Measurements from ENCODE around the gene CPNE5.

CPNE5 gene

DNA sequence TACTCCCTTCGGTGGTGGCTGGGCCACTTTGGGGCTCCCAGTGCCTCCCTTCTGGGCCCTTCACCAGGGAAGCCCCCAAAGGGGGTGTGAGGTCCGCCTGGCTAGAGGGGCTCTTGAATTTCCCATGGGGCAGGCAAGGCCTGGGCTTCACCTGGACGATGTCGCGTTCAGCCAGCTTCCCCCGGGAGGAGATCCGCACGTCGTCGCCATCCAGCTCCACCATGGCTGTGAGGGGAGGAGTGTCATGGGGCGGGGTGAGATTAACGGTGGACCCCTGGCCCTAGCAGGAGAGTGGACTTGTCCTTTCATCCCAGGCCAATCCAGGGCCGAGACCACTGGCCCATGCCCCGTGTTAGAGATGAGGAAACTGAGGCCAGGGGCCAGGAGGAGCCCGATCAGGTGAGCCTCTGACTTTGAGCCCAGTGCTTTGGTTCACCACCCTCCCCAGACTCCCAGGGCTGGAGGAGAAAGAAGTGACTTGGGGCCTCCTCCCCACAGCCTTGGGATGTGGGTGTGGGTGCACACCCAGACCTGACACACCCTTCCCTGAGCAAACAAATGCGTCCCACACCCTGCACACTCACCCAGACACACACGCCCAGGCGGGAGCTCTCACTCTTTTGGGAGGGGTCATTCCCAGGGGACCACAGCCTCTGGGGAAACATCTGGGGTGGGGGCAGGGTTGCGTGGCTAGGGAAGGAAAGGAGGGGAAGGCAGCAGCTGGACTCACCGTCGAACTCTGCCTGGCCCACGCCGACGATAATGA, 95.5 kb downstream of the CPNE5 start:
- no peak for DNase-seq (ENCODE audit: low spot score)

DNA sequence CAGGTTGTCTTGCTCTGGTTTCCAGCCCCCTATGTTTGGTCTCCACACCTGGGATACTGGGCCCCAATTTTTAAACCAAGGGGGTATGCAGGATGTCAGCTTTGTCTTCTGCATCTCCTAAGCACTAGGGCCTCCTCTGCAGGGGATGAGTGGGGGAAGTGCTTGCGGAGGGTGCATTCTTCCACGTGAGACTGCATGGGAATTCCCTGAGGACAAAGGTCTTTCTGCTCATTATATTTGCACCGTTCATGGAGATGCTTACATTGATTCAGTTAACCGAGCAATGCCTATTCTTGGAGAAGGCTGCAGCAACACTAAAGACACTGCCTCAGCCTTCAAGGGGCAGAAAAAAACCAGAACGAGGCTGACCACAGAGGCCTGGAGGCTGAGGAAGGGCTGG, 96.2 kb downstream of the CPNE5 start:
- DNase-seq (ENCODE audit: low spot score), result no peak

DNA sequence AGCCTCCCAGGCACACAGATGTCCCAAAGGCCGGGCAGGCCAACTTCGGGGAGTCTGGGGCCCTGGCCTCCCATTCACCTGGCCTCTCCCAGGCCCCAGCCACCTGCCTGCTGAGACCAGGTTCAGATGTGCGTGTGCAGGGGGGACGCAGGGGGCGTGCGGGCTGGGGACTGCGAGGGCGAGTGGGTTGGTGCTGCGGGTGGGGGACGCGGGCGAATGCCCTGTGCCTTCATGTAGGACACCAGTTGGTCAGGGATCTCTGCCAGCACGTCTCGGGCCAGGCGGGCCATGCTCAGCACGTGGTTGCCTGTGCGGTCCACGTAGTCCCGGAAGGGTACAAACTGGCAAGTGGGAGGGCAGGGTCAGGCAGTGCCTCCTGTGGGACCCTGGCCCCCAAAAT, 97.1 kb downstream of the CPNE5 start:
- no peak for DNase-seq (ENCODE audit: low spot score)

DNA sequence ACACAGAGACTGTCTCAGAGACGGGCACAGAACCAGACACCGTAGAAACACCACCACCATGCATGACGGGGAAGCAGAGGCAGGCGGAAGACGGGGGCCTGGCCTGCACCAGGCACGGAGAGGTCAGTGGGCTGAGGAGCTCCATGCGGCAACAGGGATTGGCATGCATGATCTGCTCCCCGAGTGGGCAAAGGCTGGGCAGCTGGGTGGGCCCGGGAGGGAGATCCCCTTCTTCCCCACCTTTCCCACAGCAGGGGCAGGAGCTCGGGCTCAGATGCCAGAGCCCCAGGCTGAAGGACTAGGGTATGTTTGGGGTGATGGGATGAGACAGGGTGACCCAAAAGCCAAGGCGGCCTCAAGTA, 98.4 kb downstream of the CPNE5 start:
- DNase-seq (ENCODE audit: low spot score), result no peak

DNA sequence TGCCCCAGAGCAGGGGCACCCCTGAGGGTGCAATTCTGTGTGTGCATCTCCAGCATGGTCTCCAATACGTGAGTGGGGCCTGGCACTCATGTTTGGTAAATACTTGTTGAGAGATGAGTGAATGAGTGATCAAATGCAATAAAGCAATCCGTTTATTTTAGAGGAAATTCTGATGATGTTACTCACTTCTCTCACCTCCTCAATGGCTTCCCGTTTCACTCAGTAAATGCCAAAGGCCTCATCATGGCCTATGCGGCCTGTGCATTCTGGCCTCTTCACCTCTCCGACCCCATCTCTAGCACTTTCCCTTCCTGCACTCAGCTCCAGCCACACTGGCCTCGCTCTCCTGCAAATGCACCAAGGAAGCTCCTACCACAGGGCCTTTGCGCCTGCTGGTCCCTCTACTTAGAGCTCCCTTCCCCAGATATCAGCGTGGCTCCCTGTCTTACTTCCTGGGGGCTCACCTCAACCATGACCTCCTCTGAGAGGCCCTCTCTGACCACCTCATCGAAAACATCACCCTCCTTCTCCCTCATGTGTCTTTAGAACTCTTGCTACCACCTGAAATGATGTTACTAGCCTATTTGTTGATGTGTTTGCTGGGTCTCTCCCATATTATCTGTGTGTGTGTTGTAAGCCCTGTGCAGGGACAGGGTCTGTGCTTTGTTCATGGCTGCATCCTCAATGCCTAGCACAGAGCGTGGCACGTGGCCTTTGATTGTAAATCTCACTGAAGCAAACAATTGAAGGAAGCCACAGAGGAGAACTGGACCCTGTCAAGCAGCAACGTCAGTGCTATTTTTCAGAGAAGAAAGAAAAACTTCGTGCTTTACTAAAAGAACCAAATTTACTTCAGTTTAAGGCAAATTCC, 99.1 kb downstream of the CPNE5 start:
- no peak for DNase-seq (ENCODE audit: low spot score)

DNA sequence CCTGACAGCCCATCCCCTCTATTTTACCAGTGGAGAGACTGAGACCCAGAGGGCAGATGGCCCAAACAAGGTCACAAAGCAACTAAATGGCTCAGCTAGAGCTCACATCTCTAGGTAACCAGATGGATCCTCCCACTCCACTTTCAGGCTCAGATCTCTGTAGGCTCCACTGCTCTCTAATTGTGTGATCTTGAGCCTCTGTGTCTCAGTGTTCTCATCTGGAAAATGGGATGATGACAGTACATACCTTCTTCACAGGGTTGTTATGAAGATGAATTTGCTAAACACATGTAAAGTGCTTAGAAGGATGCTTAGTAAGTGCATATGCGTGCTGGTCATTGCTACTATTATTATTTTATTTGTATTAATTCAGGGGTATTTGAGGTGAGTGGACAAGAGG, 101.1 kb downstream of the CPNE5 start:
- DNase-seq (ENCODE audit: low spot score), result no peak

DNA sequence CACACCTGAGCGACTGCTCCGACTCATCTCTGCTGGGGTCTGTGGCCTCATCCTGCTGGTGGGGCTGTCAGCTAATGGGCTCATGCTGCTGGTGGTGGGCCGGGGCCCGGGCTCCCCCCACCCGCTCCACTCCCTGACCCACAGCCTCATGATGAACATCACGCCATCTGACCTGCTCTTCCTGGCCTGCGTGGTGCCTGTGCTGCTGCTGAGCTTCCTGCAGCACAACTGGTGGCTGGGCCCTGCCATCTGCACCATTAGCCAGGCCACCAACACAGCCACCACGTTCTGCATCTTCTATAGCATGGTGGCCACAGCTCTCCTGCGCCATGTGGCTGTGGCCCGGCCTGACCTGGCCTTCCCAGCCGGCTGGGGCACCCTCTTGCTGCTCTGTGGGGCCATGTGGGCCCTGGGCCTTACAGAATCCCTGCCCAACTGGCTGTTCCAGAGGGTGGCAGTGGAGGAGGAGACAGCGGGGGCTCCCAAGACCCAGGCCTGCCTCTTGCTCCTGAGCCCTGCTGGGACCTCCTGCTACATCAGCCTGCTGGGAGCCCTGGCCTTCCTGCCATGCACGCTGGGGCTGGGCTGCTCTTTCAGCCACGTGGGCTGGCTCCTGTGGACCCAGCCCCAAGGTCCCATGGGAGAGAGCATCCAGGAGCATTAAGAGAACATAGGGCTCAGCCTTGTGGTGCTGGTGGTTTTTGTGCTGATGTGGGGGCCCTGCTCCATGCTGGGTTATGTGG, 102.0 kb downstream of the CPNE5 start:
- DNase-seq (ENCODE audit: low spot score), result no peak

DNA sequence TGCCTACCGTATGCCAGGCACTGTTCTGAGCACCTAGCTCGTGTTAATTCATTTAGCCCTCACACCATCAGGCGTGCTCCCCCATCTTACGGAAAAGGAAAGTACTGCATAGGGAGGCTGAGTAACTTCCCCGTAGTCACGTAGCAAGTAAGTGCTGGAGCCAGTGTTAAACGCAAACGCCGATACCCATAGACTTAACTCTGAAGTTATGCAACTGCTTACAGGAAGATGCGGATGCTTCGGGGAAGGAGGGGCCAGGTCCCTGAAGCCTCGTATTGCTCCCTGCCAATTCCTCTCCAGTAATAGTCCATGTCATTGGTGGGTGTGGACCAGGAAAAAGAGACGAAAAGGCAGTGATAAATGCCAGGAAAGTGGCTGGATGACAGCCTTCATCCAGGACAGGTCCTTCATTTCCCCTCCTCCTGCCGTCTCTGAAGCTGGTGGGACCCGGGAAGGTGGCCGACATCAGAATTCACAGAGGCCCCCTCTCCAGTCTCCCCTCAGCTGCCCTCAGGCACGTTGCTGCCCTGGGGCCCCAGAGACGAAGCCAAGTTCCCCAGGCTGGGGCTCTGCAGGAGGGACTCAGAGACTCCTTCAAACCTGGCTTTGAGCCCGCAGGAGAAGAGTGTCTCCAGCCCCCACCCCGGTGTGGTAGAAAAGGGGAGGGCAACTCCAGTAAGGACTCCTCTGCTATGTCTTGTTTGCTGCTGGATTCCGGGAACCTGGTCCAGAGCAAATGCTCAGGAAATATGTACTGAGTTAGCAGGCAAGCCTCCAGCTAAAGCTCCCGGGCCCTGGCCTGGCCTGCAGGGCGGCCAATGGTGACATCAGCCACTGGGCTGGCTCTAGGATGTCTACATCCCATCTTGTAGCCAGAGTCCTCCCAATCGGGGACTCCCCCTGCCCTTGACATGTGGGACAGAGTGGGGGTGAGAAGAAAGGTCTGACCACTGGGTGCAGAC, 103.9 kb downstream of the CPNE5 start:
- peak; percentile 18 for DNase-seq (ENCODE audit: low spot score)

DNA sequence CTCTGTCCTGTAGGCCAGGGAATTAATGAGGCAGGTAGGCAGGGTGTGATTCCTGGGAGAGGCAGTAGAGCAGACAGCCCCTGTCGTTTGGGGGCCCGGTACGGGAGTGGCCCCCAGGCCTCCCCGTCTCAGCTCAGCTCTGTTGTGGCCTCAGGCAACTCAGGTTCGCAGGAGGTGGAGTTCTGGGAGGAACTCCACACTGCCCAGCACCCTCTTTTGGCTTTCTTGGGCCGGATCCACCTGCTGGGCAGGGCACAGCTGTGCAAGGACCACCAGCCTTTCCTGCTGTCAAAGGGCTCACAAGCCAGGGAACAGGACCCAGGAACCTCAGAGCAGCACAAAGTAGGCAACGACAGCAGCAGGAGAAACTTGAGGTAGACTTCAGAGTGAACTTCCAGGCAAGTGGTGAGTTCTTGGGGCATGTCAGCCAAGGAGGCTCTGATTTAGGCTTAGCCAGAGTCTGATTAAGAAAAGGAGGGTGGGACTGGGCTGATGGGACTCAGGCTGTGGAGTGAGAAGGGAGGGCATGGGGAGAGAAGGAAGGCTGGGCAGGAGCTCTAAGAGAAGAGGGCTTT, 104.7 kb downstream of the CPNE5 start:
- DNase-seq (ENCODE audit: low spot score), result no peak

DNA sequence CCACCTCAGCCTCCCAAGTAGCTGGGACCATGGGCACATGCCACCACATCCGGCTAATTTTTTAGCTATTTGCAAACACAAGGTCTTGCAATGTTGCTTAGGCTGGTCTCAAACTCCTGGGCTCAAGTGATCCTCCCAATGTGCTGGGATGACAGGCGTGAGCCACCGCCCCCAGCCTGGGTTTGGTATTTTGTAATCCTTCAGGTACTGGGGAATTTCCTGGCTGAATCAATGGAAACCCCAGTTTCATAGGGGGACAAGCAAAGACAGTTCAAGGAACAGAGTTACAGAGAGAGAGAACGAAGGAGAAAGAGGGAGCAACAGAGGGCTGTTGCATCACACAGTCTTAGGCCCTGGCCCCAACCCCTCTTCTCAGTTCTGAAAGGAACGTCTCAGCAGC, 105.9 kb downstream of the CPNE5 start:
- DNase-seq (ENCODE audit: low spot score), result no peak

DNA sequence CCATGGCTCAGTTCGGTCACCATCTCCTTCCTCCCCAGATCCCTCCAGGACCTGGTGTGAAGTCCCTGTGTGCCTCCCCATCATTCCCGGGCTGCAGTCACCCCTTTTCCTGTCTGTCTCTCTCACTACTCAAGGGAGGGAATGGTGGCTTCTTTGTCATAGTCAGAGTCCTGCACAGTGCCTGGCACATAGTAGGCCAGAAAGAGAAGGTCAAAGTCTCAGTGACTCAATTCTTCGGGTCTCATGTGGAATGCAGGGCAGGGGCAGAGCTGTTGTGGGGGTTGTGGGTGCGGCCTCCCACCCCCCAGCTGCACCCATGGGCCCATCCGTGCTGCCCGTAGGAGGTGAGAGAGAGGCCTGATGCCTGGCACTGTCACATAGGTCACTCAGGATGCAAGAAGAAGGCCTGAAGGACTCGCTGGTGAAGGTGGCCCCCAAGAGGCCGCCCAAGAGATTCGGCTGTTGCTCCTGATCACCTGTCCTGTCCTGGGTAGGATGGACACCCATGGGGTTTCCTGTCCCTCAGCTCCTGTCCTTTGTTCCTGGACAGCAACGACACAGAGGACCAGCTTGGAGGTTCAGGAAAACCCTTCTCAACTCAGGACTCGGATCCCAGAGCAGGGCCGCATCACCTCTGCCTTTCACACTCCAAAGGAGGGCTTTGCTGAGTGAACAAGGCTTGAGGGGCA, 107.5 kb downstream of the CPNE5 start:
- no peak for DNase-seq (ENCODE audit: low spot score)

DNA sequence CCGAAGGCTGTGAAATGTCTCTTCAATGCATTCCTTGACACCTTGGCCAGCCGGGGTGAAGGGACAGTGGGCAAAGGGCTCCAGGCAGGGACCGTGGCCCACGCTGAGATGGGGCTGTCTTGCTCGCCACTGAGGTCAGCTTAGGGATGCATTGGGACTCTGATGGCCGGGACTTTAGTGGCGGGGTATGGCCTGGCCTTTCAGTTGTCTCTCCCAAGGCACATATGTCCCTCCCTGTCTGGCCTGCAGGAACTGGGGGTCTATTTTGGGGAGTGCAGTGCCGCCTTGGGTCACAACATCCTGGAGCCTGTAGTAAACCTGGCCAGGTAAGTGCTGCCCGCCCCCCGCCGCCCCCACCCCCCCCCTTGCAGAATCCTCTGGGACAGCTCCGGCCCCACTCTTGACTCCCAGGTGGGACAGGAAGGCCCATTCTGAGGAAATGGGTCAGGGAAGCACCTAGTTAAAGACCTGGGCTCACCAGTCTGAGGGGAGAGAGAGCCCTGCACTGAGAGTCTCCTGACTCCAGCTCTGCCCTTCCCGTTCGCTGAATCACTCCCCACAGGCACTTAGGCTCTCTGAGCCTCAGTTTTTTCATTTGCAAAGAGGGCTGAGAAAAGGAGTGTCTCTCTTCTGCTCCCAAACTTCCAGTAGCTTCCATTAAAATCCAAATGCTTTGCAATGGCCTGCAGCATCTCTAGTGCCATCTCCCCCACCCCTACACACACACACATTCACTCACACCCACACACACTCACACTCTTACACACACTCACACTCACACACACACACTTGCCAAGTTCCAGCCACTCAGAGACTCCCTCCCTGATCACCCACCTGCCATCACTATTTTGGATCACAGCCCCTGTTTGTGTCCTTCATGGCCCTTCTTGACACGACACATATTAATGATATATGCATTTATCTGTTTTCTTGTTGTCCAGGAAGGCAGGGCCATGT, 108.5 kb downstream of the CPNE5 start:
- no peak for DNase-seq (ENCODE audit: low spot score)

DNA sequence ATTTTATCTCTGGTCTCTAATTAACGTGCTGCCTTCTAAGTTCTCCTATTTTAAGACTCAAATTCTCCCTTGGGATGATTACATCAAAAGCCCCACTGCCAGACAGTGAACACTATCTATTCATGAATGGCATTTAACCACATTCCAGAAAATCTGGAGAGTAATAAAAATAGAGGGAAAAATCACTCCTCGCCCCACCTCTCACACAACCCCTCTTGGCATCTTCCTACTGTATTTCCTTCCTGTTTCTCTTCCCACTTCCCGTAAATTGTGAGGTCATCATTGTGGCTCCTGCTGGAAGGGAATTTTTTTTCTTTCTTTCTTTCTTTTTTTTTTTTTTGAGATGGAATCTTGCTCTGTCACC, 110.1 kb downstream of the CPNE5 start:
- no peak for DNase-seq (ENCODE audit: low spot score)

DNA sequence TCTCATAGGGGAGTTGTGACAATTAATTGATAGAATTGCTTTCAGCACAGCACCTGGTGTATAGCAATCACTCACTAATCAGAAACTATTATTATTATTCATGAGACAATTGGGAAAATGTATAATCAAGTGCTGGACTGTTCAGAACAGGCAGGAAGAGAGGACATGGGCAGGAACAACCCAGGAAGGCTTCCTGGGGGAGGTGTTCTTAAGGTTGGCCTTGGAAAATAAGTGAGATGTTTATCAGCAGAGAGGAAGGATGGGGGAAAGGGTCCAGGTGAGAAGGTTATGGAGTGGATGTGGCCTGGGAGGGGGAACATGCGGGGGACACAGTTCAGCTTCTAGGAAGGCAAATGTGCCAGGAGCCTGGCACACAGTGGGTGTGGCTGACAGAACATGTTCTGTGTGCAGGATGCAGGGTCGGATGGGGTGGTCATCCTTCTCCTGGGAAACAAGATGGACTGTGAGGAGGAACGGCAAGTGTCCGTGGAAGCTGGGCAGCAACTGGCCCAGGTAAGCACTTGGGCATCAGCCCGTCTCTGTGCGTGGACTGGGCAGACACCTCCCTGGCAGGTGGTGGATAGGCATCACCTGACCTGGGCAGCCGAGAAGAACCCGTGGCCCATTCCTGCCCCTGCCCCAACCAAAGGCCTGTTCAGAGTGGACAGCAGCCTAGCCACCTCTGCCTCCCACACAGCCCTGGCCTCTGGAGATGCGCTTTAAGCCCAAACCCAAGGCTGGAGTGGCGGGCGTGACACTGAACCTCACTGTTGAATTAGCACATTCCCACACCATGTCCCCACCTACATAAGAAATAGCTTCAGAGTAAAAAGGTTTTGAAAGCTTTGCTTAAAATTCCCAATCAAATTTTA, 110.7 kb downstream of the CPNE5 start:
- DNase-seq (ENCODE audit: low spot score), result no peak

DNA sequence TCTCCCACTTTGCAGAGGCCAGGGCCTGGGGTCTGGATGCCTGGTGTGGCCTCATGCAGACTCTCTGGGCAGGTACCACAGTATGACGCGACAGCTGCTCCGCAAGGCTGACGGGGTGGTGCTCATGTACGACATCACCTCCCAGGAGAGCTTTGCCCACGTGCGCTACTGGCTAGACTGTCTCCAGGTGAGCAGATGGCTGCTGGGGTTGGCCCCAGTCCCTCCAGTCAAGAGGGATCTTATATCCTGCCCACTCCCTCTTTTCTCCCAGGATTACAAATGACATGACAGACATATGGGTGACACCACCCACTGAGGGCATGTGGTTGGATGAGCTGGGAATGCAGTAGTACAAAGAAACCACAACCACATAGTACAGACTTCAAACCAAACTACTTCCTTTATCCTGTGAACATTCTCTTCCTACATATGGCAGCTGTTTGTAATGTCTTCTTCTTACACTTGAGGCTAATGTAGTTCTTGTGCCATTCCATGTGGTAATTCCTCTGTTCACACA, 111.7 kb downstream of the CPNE5 start:
- no peak for DNase-seq (ENCODE audit: low spot score)

DNA sequence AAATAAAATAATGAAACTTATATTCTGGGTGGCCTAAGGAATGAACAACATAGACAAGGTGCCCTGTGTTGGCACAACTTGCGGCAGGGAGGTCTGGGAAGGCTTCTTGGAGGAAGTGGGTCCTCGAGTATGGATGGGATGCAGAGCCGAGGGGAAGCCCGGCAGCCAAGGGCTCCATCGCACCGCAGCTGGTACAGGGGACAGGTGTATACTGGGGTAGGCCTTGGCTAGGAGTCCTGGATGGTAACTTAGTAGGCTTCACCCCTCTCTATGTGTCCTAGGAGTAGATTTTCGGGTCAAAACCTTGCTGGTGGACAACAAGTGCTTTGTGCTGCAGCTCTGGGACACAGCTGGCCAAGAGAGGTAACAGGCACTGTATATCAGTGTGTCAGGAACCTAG, 113.7 kb downstream of the CPNE5 start:
- DNase-seq (ENCODE audit: low spot score), result no peak

DNA sequence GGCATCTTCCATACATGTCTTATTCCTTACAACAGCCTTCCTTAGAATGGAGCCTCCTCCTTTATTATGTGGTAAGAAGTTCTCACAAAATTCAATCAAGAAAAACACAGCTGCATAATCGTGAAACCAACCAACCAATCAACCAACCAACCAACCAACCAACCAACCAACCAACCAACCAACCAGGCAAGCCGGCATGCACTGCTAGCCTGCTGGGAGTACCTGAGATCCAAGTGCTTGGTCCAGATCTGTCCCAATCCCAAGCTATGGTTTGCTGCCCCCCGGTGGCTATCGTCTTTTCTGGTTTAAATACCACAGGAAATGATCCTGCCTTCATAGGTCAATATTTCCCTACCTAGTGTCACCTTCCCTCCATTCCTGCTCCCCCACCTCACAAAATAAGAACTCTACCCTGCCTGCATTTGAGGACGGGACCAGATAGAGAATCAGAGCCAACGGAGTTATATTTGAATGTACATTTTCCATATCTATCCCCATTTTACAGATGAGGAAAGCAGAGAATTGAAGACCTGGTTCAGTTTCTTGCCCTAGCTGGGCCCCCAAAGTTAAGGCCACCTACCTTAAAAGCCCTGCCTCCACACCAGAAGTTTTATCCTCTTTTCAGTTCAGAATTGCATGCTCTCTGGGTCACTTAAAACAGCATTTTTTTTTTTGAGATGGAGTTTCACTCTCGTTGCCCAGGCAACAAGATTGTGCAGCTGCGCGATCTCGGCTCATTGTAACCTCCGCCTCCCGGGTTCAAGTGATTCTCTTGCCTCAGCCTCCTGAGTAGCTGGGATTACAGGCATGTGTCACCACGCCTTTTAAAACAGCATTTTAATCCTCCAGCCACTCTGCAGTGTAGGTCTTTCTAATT, 114.5 kb downstream of the CPNE5 start:
- peak; percentile 27 for DNase-seq (ENCODE audit: low spot score)
